Mesenchymal stem cell (in vitro differentiated cells and primary cell): ENCODE results near the gene SNAI3. TPM values are rescaled to one million over a fixed set of nuclear protein-coding genes. Genes with fewer than 3 reads are reported as not detected.

ENCODE experiments used
- DNase-seq: peaks from one replicate; pipeline ENCODE4 v3.0.0-alpha.2; 2013
- H2AFZ ChIP-seq: one replicate; pipeline ENCODE4 v1.6.1; 2013; ENCODE audit warnings: low read depth, mild to moderate bottlenecking, control low read depth, inconsistent platforms, low read length, moderate library complexity
- H2AK5ac ChIP-seq: 2 replicates; pipeline ENCODE4 v1.6.1; 2013; ENCODE audit warnings: low read length, moderate library complexity, mild to moderate bottlenecking, inconsistent platforms; ENCODE audit not compliant: severe bottlenecking
- H2BK120ac ChIP-seq: one replicate; pipeline ENCODE4 v1.6.1; 2013; ENCODE audit warnings: low read depth, mild to moderate bottlenecking, inconsistent platforms, low read length, moderate library complexity
- H2BK12ac ChIP-seq, 2 experiments: one replicate each; pipeline ENCODE4 v1.6.1; 2013; ENCODE audit warnings: inconsistent platforms in 2 of 2, low read length in 2 of 2, mild to moderate bottlenecking in 2 of 2, moderate library complexity in 2 of 2, control low read depth in 1 of 2
- H2BK15ac ChIP-seq: one replicate; pipeline ENCODE4 v1.6.1; 2013; ENCODE audit warnings: mild to moderate bottlenecking, low read depth, inconsistent platforms; ENCODE audit not compliant: poor library complexity, severe bottlenecking
- H2BK5ac ChIP-seq: 2 replicates; pipeline ENCODE4 v1.6.1; 2013; ENCODE audit warnings: low read depth, mild to moderate bottlenecking, low read length, control low read depth, inconsistent platforms; ENCODE audit not compliant: poor library complexity, severe bottlenecking
- H3K14ac ChIP-seq, 2 experiments: one replicate each; pipeline ENCODE4 v1.6.1; 2013; ENCODE audit warnings: inconsistent platforms in 2 of 2, low read length in 2 of 2, control low read depth in 1 of 2, mild to moderate bottlenecking in 1 of 2, moderate library complexity in 1 of 2
- H3K18ac ChIP-seq, 2 experiments: one replicate each; pipeline ENCODE4 v1.6.1; 2013; ENCODE audit warnings: inconsistent platforms in 2 of 2, low read length in 2 of 2, control low read depth in 1 of 2, low read depth in 1 of 2, mild to moderate bottlenecking in 1 of 2
- H3K23ac ChIP-seq, 2 experiments: one replicate each; pipeline ENCODE4 v1.6.1; 2013; ENCODE audit warnings: inconsistent platforms in 2 of 2, low read length in 2 of 2, mild to moderate bottlenecking in 2 of 2, moderate library complexity in 2 of 2, control low read depth in 1 of 2
- H3K27ac ChIP-seq: 2 replicates; pipeline ENCODE4 v1.5.1; 2013; ENCODE audit warnings: mild to moderate bottlenecking, moderate library complexity, low read length, control low read depth, inconsistent platforms; ENCODE audit not compliant: poor library complexity, severe bottlenecking
- H3K27me3 ChIP-seq, 2 experiments: 2 replicates each; pipeline versions ENCODE4 v1.6.1 to v1.7.0; 2013; ENCODE audit warnings: low read length in 2 of 2, mild to moderate bottlenecking in 2 of 2, moderate library complexity in 2 of 2, control low read depth in 1 of 2, inconsistent platforms in 1 of 2; ENCODE audit not compliant: control insufficient read depth in 1 of 2, insufficient read depth in 1 of 2
- H3K36me3 ChIP-seq, 2 experiments: 2 replicates each; pipeline versions ENCODE4 v1.6.1 to v1.7.0; 2013; ENCODE audit warnings: low read length in 2 of 2, control low read depth in 1 of 2, inconsistent platforms in 1 of 2, low read depth in 1 of 2, mild to moderate bottlenecking in 1 of 2; ENCODE audit not compliant: insufficient read depth in 2 of 2, control insufficient read depth in 1 of 2
- H3K4ac ChIP-seq, 2 experiments: one replicate each; pipeline ENCODE4 v1.6.1; 2013; ENCODE audit warnings: inconsistent platforms in 2 of 2, low read length in 2 of 2, mild to moderate bottlenecking in 2 of 2, moderate library complexity in 2 of 2, control low read depth in 1 of 2, low read depth in 1 of 2
- H3K4me1 ChIP-seq: 2 replicates; pipeline ENCODE4 v1.6.1; 2013; ENCODE audit warnings: low read depth, low read length, control low read depth; ENCODE audit not compliant: control insufficient read depth, insufficient read depth
- H3K4me2 ChIP-seq: 2 replicates; pipeline ENCODE4 v1.6.1; 2013; ENCODE audit warnings: low read length, mild to moderate bottlenecking, inconsistent platforms; ENCODE audit not compliant: poor library complexity, severe bottlenecking
- H3K4me3 ChIP-seq, 2 experiments: 2 replicates each; pipeline versions ENCODE4 v1.5.1 to v1.7.0; 2013; ENCODE audit warnings: low read length in 2 of 2, mild to moderate bottlenecking in 2 of 2, control low read depth in 1 of 2, low read depth in 1 of 2; ENCODE audit not compliant: insufficient read depth in 1 of 2
- H3K79me1 ChIP-seq: replicated peaks from 2 replicates; pipeline ENCODE4 v1.6.1; 2013; ENCODE audit warnings: mild to moderate bottlenecking, control low read depth, low read length, inconsistent platforms; ENCODE audit not compliant: poor library complexity, severe bottlenecking
- H3K9ac ChIP-seq: 2 replicates; pipeline ENCODE4 v1.7.0; 2013; ENCODE audit warnings: mild to moderate bottlenecking, low read length, moderate library complexity
- H3K9me3 ChIP-seq: 2 replicates; pipeline ENCODE4 v1.7.0; 2013; ENCODE audit warnings: mild to moderate bottlenecking, low read length; ENCODE audit not compliant: control insufficient read depth
- H4K8ac ChIP-seq: one replicate; pipeline ENCODE4 v1.6.1; 2013; ENCODE audit warnings: inconsistent platforms, mild to moderate bottlenecking, low read length, moderate library complexity
- H4K91ac ChIP-seq: one replicate; pipeline ENCODE4 v1.6.1; 2013; ENCODE audit warnings: mild to moderate bottlenecking, low read length, inconsistent platforms
- WGBS: methylation state at CpG from one replicate; pipeline ENCODE4 v1.1.7; 2013; ENCODE audit warnings: mixed read lengths; 5-methylcytosine and 5-hydroxymethylcytosine counted together
- polyA plus RNA-seq, 2 experiments: library from polyadenylated mRNA; stranded (reverse); fragments of 200-250 nt; gene quantifications; one replicate each; pipeline ENCODE4 v1.2.3, GENCODE V29; 2013

Gene SNAI3
- polyA plus RNA-seq (2013, experiment 1 of 2) = 0.06 TPM
- 0.10 TPM for polyA plus RNA-seq (2013, experiment 2 of 2)

DNA sequence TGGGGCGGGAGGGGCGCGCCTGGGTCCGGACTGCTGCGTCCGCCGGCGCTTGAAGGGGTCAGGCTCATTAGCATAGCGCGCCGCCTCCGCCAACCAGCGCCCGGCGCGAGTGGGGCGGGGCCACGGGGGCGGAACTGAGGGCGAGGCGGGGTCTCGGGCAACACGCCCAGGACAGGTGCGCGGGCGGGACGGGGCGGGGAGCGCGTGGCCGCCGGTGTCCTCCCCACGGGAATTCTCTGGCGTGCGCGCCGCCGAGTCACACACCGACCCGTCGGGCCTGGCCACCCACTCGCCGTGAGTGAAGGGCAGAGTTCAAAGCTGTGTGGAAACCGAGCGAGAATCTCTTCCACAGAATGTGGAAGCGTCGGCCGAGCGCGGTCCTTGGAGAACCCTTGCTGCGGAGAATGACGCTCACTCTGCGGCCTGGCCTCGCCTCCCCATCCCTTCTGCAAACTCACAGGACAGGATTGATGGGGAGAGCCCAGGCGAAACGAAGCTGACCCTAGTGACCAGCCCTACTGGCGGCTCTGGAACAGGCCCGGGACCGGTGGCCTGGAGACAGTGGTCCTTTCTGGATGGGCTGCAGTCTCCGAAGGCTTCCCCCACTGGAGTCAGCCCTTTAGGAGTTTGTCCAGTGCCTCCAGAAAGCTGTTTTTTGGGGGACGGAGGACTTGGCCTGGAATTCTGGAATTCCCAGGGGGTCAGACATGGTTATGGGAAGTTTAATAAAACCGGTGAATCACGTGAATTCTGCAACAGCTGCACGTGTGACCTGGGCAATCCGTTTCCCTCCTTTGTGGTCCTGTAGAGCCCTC is at the start of gene SNAI3:
Gene SNAI3, minus strand, starts transcription at position 69 of the 815 bp plus-strand sequence. CDS start 101 bp downstream, outside the sequence.
- peak; percentile 65 for DNase-seq
- no peak within 1 kb of the TSS for H3K9ac ChIP-seq
- peak within 1 kb of the TSS in 1 of 2 experiments; percentile 16 for H2BK12ac ChIP-seq
- peak within 1 kb of the TSS; percentile 18 for H2AFZ ChIP-seq
- peak within 1 kb of the TSS; percentile 50 to 73 for H3K4me3 ChIP-seq
- H3K4me1 ChIP-seq = peaks cover 25% of the 10 kb centered on the region
- peak within 1 kb of the TSS; percentile 49 for H4K91ac ChIP-seq
- no peak within 1 kb of the TSS for H2BK15ac ChIP-seq
- peaks cover 0 to 3% of the 10 kb centered on the region in 2 experiments for H3K36me3 ChIP-seq
- no peaks in the 10 kb centered on the region for H3K9me3 ChIP-seq
- no peak within 1 kb of the TSS for H2BK120ac ChIP-seq
- peak within 1 kb of the TSS; percentile 33 for H2BK5ac ChIP-seq
- peaks cover 64 to 75% of the 10 kb centered on the region in 2 experiments for H3K27me3 ChIP-seq
- peak within 1 kb of the TSS in 1 of 2 experiments; percentile 44 for H3K14ac ChIP-seq
- H3K27ac ChIP-seq = no peak within 1 kb of the TSS
- peak within 1 kb of the TSS; percentile 93 for H3K4me2 ChIP-seq
- H2AK5ac ChIP-seq = no peak within 1 kb of the TSS
- no peak within 1 kb of the TSS for H3K18ac ChIP-seq
- no peaks in the 10 kb centered on the region for H3K79me1 ChIP-seq
- H3K23ac ChIP-seq = peak within 1 kb of the TSS in 1 of 2 experiments; percentile 16
- 11% methylated on average over 51 of the region's 65 CpGs for WGBS
- no peak within 1 kb of the TSS for H3K4ac ChIP-seq
- H4K8ac ChIP-seq = no peak within 1 kb of the TSS

GRCh38 chr16:88736088-88736487 is 49.8 kb upstream of the SNAI3 start:
- peaks cover 5% of the 10 kb centered on the region for H3K79me1 ChIP-seq
- no peak overlapping the region for H3K27ac ChIP-seq
- H2AFZ ChIP-seq = no peak overlapping the region
- no peak overlapping the region for H2AK5ac ChIP-seq
- WGBS = 97% methylated on average over 21 of the region's 21 CpGs
- no peak overlapping the region for H4K8ac ChIP-seq
- H3K14ac ChIP-seq = no peak overlapping the region
- H2BK120ac ChIP-seq = no peak overlapping the region
- peaks cover 19% of the 10 kb centered on the region for H3K4me1 ChIP-seq
- no peak overlapping the region for H2BK12ac ChIP-seq
- no peak overlapping the region for H3K4ac ChIP-seq
- no peak overlapping the region for H2BK5ac ChIP-seq
- peaks cover 67 to 97% of the 10 kb centered on the region in 2 experiments for H3K36me3 ChIP-seq
- no peak overlapping the region for H3K23ac ChIP-seq
- H3K18ac ChIP-seq = no peak overlapping the region
- H3K4me3 ChIP-seq = no peak overlapping the region
- no peaks in the 10 kb centered on the region for H3K27me3 ChIP-seq
- DNase-seq = no peak
- H2BK15ac ChIP-seq = no peak overlapping the region
- no peak overlapping the region for H3K4me2 ChIP-seq
- H3K9ac ChIP-seq = no peak overlapping the region
- peak overlapping the region; percentile 11 for H4K91ac ChIP-seq
- no peaks in the 10 kb centered on the region for H3K9me3 ChIP-seq

DNA sequence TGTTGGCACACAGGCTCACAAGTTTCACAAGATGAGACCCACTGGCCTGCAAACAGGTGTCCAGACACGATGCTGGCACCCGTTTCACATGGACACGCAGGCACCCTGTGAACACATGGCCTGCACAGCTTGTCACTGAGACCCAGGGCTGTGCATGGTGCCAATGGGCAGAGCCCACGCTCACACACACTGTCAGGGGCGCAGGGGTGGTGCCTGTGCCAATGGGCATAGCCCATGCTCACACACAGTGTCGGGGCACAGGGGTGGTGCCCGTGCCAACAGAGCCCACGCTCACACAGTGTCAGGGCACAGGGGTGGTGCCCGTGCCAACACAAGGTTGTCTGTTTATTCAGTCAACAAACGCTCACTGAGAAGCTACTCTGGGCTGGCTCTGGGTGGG is 49.3 kb upstream of the SNAI3 start:
- Histone ChIP-seq H3K14ac (no peak overlapping the region), H2BK120ac (no peak overlapping the region), H3K4me2 (no peak overlapping the region), H4K91ac (no peak overlapping the region), H3K27ac (no peak overlapping the region), H2BK15ac (no peak overlapping the region), H2BK12ac (no peak overlapping the region), H3K79me1 (peaks cover 5% of the 10 kb centered on the region), H3K18ac (no peak overlapping the region), H3K4me1 (peaks cover 23% of the 10 kb centered on the region), H2AK5ac (no peak overlapping the region), H3K4me3 (no peak overlapping the region), H3K23ac (no peak overlapping the region), H3K27me3 (no peaks in the 10 kb centered on the region), H3K9me3 (no peaks in the 10 kb centered on the region), H2BK5ac (no peak overlapping the region), H3K4ac (no peak overlapping the region), H3K36me3 (peaks cover 68 to 97% of the 10 kb centered on the region in 2 experiments), H3K9ac (no peak overlapping the region), H2AFZ (no peak overlapping the region), H4K8ac (no peak overlapping the region)
- no peak for DNase-seq
- 92% methylated on average over 10 of the region's 10 CpGs for WGBS

DNA sequence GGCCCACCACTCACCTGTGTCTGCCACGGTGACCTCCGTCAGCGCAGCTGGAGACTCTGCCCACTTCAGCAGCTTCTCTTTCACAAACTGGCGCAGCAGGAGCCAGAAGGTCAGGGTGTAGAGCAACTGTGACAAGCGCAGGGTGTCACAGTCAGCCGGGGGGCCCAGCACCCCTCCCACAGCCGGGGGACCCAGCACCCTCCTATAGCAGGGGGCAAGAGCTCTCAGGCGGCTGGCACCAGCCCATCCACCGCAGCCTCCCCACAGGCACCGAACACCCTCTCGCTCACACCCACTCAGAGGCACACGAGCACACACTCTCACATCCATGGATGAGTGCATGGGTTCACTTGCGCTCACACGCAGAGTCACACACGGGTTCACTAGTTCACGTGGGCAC is 48.8 kb upstream of the SNAI3 start:
- no peaks in the 10 kb centered on the region for H3K27me3 ChIP-seq
- H4K91ac ChIP-seq = no peak overlapping the region
- no peak for DNase-seq
- no peak overlapping the region for H3K27ac ChIP-seq
- H3K4me2 ChIP-seq = no peak overlapping the region
- H4K8ac ChIP-seq = no peak overlapping the region
- no peak overlapping the region for H2BK12ac ChIP-seq
- 96% methylated on average over 16 of the region's 16 CpGs for WGBS
- no peak overlapping the region for H3K23ac ChIP-seq
- no peak overlapping the region for H3K4ac ChIP-seq
- no peak overlapping the region for H2AK5ac ChIP-seq
- no peak overlapping the region for H3K9ac ChIP-seq
- H2BK120ac ChIP-seq = no peak overlapping the region
- no peak overlapping the region for H3K18ac ChIP-seq
- no peak overlapping the region for H3K14ac ChIP-seq
- H2BK5ac ChIP-seq = no peak overlapping the region
- H3K79me1 ChIP-seq = peaks cover 3% of the 10 kb centered on the region
- H2AFZ ChIP-seq = no peak overlapping the region
- H3K4me1 ChIP-seq = peaks cover 23% of the 10 kb centered on the region
- H3K36me3 ChIP-seq = peaks cover 64 to 95% of the 10 kb centered on the region in 2 experiments
- H3K9me3 ChIP-seq = no peaks in the 10 kb centered on the region
- H3K4me3 ChIP-seq = no peak overlapping the region
- H2BK15ac ChIP-seq = no peak overlapping the region
